GDM1 (cell line): Measurements from ENCODE around the gene AIF1L.

Source experiments
- DNase-seq: peaks from one replicate; lab custom pipeline; 2025; lab: John Stamatoyannopoulos, UW

AIF1L gene

GRCh38 chr9:131078427-131079366, 17.6 kb upstream of the AIF1L start:
- DNase-seq: no peak

- DNase-seq: no peak
Observed at GRCh38 chr9:131080589-131080988, 15.7 kb upstream of the AIF1L start.

GRCh38 chr9:131081868-131082267, 14.5 kb upstream of the AIF1L start:
- no peak for DNase-seq

GRCh38 chr9:131082774-131083512, 13.4 kb upstream of the AIF1L start:
- no peak for DNase-seq

GRCh38 chr9:131084661-131085369, 11.5 kb upstream of the AIF1L start:
- DNase-seq: no peak

- no peak for DNase-seq
Observed at GRCh38 chr9:131085370-131086122, 10.8 kb upstream of the AIF1L start.

- no peak for DNase-seq
Observed at GRCh38 chr9:131087354-131087893, 8.9 kb upstream of the AIF1L start.

GRCh38 chr9:131090025-131090787, 6.1 kb upstream of the AIF1L start:
- DNase-seq: no peak

GRCh38 chr9:131091352-131091992, 4.9 kb upstream of the AIF1L start:
- no peak for DNase-seq

GRCh38 chr9:131092030-131092429, 4.3 kb upstream of the AIF1L start:
- no peak for DNase-seq

GRCh38 chr9:131092548-131093440, 3.5 kb upstream of the AIF1L start:
- no peak for DNase-seq

- no peak for DNase-seq
Observed at GRCh38 chr9:131094015-131094414, 2.3 kb upstream of the AIF1L start.

GRCh38 chr9:131094622-131095021, 1.7 kb upstream of the AIF1L start:
- DNase-seq: no peak

- no peak for DNase-seq
Observed at GRCh38 chr9:131095666-131096268, 564 bp upstream of the AIF1L start.

- DNase-seq: no peak
Observed at GRCh38 chr9:131097126-131097947, 1.0 kb downstream of the AIF1L start.

- DNase-seq: no peak
Observed at GRCh38 chr9:131097948-131098278, 1.6 kb downstream of the AIF1L start.

GRCh38 chr9:131098391-131099101, 2.2 kb downstream of the AIF1L start:
- DNase-seq: no peak
